D721Med (cell line): Measurements from ENCODE around the gene COBL.

Experiments
- DNase-seq: peaks from one replicate; pipeline ENCODE4 v3.0.0; 2011; ENCODE audit warnings: low spot score; ENCODE audit not compliant: insufficient read length
- FAIRE-seq: peaks from 2 replicates; lab custom pipeline; 2011; peaks lifted over from hg19 to GRCh38; lab: Jason Lieb, UNC
- CTCF ChIP-seq: IDR thresholded peaks from 2 replicates; pipeline ENCODE4 v1.5.1; 2012; ENCODE audit warnings: mild to moderate bottlenecking, control low read depth; ENCODE audit not compliant: insufficient read depth; ENCODE audit errors: missing control alignments

The COBL gene

DNA sequence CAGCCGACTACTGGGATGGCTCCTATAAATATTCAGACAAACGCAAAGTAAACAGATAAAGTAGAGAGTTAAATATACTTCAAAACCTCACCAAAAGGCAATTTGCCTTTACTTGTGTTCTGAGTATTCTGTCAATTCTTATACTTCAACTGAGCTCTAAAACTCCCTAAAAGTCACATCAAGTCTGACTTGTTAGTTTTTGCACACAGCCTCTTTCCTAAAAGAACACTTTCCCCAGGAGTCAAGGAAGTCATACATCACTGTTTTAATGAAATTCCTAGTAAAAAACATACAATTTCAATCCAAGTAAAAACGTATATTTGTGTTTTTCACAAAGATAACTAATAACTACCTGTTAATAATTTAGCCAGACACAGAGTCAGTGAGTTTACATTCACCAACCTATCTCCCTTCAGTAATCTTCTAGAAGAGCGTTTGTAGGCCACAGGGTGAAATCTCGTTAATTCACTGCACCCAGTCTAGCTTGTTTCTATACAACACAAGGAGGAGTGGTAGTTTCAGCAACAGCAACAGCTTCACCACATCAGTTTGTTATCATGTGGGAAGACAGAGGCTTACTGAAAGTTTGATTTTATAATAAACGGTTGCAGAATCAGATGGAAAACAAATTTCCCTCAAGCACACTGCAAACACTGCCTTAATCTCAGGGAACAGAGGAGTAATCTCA, 2.7 kb downstream of the COBL start:
- peak; percentile 94 for FAIRE-seq
- no peak for TF ChIP-seq CTCF
- no peak for DNase-seq

DNA sequence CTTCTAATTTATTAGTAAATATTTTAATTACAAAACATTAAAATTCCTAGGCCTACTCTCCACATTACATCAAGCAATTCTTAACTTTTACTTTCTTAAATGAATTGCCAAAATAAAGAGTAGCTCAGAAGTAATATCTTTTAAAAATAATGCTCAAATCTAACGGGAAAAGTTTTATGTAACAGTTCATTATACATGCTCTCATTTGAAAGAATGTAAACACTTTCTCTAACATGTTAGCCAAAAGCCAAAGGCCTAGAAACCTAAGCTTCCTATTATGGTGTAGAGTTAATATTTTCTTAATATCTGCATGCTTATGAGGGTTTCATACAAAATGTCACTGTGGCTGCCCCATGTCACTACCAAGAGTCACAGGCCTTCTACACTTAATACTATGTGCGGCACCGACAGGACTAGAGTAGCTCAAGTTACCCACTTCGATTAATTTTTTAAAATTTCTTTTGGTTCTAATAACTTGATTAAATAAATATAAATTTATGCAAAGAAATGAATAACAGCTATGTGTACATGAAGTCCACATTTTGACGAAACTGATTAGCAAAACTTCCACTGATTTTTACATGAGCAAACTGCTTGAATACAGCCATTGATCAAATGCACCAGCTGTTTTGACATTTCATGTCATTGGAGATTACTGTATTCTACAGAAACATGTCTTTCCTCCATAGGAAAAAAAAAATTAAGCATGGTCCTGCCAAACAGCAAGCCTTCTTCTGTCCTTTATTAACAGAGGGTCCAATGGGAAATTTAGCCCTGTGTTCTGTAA, 3.5 kb downstream of the COBL start:
- no peak for TF ChIP-seq CTCF
- no peak for FAIRE-seq
- no peak for DNase-seq

DNA sequence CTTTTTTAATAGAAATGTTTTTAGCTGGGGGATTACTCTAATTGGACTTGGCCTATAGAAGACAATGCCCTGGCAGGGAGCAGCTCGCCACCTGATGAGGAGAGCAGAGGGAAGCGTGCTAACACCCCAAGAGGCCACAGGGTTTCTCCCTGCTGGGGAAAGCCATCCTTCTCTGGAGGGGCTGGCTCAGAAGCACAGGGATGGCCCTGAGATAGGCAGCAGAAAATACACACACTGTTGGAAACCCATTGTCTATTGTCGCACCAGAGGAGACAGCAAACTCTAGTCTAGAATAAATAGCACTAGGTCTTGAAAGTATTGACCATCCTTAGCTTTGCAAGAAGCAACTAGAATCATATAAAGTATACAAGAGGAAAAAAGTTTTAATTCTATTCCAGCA, 5.4 kb downstream of the COBL start:
- no peak for TF ChIP-seq CTCF
- FAIRE-seq (no peak), DNase-seq (no peak)

GRCh38 chr7:51310131-51310583, 6.5 kb downstream of the COBL start:
- DNase-seq (no peak), FAIRE-seq (peak; percentile 94)
- no peak for TF ChIP-seq CTCF

DNA sequence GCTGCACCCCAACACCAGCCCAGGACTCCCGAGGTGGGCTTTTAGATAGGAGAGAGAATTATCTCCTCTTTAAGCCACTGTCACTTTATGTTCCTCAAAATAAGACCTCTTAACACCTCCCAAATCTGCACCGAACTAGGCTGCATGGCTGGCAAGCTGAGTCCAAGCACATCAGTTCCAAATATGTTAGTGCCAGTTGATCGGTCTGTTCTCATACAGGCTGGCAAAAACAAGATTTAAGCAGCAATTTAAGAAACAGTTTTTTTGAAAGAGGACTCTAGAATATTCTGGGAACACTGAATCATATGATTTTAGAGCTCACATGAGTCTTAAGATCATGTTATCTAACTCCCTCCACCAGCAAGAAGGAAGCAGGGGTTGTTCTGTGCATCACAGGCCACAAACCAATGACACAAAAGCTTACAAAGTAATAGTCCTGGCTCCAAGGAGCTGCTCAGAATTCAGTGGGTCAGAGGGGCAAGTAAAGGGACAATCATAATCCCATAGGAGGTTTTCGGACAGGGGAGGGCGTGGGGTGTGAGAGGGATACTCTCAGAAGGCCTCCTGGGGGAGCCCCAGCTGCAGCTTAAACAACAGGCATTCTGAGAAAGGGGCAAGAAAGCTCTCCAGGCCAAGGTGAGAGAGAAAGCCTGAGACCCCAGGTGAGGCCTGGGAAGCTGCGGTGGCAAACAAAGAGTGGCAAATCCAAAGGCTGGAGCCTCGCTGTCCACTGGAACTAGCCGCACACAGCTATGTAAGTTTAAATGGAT, 7.1 kb downstream of the COBL start:
- peak; percentile 32 for FAIRE-seq
- no peak for DNase-seq
- no peak for TF ChIP-seq CTCF

DNA sequence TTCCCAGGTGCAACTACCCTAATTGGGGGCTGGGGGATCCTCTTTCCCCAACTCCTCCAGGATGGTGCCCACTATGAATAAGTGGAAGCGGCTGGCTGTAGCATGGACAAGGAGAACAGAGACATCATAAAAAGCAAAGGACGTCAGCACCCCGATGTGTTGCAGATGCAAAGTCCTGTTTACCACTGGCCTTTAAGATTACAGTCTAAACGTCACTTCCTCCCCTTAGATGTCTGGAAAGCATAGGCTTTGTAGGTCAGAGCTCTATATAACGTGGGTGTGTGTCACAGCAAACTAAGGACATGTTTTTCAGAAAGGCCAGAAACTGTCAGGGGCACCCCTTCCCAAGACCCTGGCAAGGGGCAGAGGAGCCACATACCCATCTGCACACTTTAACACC, 7.9 kb downstream of the COBL start:
- no peak for FAIRE-seq
- DNase-seq: no peak
- TF ChIP-seq CTCF: no peak

- TF ChIP-seq CTCF: no peak
- DNase-seq: no peak
- peak; percentile 88 for FAIRE-seq
These were observed 8.3 kb downstream of the COBL start for GRCh38 chr7:51308265-51308664.
